ENCODE results near the gene ARID4A.
"Not testable (repeated sequence)": the region's sequence is repeated elsewhere in the genome, so short reads cannot be mapped to it uniquely, and the experiment has no call there.

ARID4A gene

DNA sequence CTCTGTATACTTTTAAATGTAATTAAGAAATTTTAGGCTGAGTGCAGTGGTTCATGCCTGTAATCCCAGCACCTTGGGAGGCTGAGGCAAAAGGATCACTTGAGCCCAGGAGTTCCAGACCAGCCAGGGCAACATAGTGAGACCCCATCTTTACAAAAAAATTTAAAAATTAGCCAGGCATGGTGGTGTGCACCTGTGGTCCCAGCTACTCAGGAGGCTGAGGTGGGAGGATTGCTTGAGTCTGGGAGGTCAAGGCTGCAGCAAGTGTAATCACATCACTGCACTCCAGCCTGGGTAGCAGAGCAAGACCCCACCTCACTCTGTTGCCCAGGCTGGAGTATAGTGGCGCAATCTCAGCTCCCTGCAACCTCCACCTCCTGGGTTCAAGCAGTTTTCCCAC lies 63.9 kb downstream of the ARID4A start:
- not testable (repeated sequence) for DNase-seq

DNA sequence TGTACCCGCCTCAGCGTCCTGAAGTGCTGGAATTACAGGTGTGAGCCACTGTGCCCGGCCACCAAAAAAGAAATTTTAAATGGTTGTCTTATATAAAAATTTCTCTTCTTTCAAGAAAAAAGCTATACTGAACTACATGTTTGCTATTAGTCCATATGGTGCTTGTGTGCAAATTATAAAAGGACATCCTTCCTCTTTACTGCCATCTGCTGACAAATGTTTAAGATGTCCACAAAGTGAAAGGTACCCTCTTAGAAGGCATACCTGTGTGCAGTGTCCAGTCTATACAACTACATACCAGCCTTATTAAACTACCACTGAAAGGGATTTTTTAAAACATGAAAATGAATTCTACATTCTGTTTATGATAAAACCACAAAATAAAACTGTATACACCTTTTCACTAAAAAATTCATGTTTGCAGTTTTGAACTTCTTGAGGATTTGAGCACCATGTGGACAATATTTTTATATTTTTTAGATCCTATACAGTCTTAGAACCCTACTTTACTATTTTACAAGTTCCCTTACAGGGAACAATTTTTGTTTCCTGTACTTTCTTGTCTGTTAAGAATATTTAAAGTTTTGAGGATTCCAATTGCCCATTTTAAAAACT lies 64.5 kb downstream of the ARID4A start:
- DNase-seq = peak; percentile 5

DNA sequence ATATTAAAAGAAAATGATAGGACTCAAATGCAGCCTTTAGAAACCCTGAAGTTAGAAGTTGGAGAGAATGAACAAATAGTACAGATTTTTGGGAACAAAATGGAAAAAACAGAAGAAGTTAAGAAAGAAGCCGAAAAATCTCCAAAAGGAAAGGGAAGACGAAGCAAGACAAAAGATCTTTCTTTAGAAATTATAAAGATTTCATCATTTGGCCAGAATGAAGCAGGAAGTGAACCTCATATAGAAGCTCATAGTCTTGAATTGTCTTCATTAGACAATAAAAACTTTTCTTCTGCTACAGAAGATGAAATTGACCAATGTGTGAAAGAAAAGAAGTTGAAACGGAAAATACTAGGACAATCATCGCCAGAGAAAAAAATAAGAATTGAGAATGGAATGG lies 66.0 kb downstream of the ARID4A start:
- DNase-seq = no peak

- DNase-seq = no peak
Observed at GRCh38 chr14:58367296-58367695, 68.9 kb downstream of the ARID4A start.

DNA sequence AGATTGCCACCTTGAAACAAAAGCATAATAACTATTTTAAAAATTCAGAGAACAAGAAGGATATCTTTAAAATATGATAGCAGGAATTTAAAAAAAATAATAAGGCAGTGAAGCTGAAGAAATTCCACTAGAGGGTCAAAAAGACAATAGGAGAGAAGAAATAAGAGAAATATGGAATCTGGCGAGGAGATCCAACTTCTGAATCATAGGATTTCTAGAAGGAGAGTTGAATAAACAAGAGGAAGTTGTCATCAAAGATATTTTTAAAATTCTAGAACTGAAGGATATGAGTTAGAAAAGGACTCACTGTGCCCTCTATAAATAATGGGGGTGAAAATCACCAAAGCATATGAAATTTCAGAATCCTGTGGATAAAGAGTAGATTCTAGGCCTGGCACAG lies 70.6 kb downstream of the ARID4A start:
- no peak for DNase-seq

GRCh38 chr14:58376791-58377190 lies 78.4 kb downstream of the ARID4A start:
- DNase-seq = no peak

- DNase-seq = no peak
Observed at GRCh38 chr14:58390830-58391229, 92.5 kb downstream of the ARID4A start.

DNA sequence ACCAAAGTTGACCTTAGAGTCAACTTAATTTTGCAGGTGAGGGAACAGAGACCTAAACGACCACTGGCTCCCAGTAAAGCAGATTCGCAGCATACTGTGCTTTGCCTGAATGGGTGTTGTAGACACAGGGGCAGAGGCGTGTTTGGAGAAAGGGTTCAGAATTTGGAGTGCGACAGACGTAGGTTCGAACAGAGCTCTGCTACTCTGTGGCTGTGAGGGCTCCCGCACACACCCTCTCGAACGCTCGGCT lies 97.1 kb downstream of the ARID4A start:
- DNase-seq = no peak

GRCh38 chr14:58395812-58396788 lies 97.7 kb downstream of the ARID4A start, which contains the start of gene TOMM20L:
Gene TOMM20L, plus strand, starts transcription at chr14:58395930. Its CDS starts 28 bp downstream, at chr14:58395958.
- peak; percentile 67 for DNase-seq

GRCh38 chr14:58397156-58397555 lies 98.8 kb downstream of the ARID4A start:
- no peak for DNase-seq

DNA sequence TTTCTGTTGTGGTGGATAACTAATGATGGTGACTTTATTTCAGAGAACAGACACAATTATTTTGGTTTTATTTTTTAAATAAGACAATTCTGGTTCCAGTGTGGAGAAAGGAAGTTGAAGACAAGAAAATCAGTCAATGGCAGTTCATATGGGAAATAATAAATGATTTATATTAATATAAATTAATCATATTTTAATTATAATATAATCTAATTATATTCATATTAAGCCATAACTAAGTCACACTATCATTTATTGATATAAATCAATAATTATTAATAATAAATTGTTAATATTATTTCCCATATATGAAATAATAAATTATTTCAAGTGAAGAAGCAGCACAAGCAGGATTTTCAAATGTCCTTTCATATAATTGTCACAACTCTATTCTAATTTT lies 100.1 kb downstream of the ARID4A start:
- DNase-seq = no peak

- no peak for DNase-seq
Observed at GRCh38 chr14:58398895-58399294, 100.5 kb downstream of the ARID4A start.

GRCh38 chr14:58401587-58401986 lies 103.2 kb downstream of the ARID4A start:
- DNase-seq = no peak

DNA sequence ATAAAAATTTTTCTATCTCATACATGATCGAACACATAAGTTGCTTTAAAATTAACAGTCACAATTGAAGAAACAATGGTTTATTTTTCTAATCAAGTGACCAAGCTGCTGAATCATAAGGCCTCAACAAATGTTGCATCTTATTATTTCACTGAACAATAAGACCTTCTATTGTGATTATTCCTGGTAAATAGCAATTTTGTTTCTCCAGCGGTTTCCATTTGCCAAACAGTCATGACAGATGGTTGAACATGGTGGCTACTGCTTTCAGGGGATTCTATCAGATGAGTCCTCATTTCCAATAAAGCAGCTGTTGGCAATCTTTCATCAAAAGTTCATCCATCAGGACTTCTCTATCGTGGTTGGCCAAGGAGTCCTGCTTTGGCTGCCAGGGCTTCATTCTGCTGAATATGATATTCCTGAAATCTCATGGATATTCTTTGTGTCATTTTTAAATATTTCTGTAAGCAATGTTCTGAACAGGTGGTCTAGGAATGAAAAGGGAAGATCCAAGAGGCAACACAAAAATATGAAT lies 110.4 kb downstream of the ARID4A start:
- no peak for DNase-seq

DNA sequence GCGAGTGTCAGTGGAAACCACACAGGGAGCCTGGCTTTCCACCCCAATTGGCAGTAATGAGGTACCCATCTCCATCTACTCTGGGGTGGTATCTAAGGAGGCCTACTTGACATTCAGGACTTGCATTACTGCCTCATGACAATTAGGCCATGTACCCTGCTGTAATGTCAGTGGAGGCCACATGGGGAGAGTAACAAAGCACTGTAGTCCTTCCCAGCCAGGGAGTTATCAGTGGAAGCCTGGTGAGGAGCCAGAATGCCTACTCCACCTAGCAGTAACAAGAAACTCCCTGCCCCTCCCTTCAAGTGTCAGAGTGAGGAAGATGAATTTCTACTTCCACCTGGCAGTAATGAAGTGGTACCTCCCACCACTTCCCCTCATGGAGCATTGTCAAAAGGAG lies 116.5 kb downstream of the ARID4A start:
- DNase-seq = no peak

- DNase-seq = no peak
Observed at GRCh38 chr14:58415636-58416547, 117.5 kb downstream of the ARID4A start.

DNA sequence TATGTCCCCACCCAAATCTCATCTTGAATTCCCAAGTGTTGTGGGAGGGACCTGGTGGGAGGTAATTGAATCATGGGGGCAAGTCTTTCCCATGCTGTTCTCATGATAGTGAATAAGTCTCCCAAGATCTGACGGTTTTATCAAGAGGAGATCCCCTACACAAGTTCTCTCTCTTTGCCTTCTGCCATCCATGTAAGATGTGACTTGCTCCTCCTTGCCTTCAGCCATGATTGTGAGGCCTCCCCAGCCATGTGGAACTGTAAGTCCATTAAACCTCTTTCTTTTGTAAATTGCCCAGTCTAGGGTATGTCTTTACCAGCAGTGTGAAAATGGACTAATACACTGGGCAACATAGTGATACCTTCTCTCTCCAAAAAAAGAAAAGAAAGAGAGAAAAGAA lies 118.6 kb downstream of the ARID4A start:
- DNase-seq = not testable (repeated sequence)
